Measurements from ENCODE around the gene NDUFS1. TPM values are rescaled to one million over a fixed set of nuclear protein-coding genes. Genes with fewer than 3 reads are reported as not detected.
A peak's percentile ranks its signal among the peaks of the same experiment; 100 is the strongest.
"Not testable (repeated sequence)": the region's sequence is repeated elsewhere in the genome, so short reads cannot be mapped to it uniquely, and the experiment has no call there.

The NDUFS1 gene
- total RNA-seq, 1 experiment from 2014 or later = 79.2 TPM

GRCh38 chr2:206164261-206164862 is 5.1 kb upstream of the NDUFS1 start:
- Mint-ChIP-seq H3K9me3 (ENCODE audit: low read depth, unreplicated experiment) (peaks cover 3% of the 10 kb centered on the region), H3K27ac (ENCODE audit: unreplicated experiment) (no peak overlapping the region), H3K4me3 (ENCODE audit: low read depth, unreplicated experiment) (no peak overlapping the region), H3K4me1 (ENCODE audit: low read depth, unreplicated experiment) (peaks cover 20% of the 10 kb centered on the region), H3K36me3 (ENCODE audit: insufficient read depth, unreplicated experiment) (peaks cover 55% of the 10 kb centered on the region), H3K27me3 (ENCODE audit: unreplicated experiment) (no peaks in the 10 kb centered on the region)
- CTCF ChIA-PET = no interaction called here
- DNase-seq = peak; percentile 50
- peak; percentile 67 for TF ChIP-seq CTCF (IDR thresholded peaks at IDR 0.05; ENCODE audit: unreplicated experiment)
- intact Hi-C loops (cut with micrococcal nuclease; ENCODE audit: unreplicated experiment) = loop anchor here (2.0 to 10.0 kb wide), 2 partner anchors 96 to 390 kb away; no protein-coding TSS in a partner anchor
- no TSS peak for BruUV-seq (replicated peaks)

- Mint-ChIP-seq H3K9me3 (ENCODE audit: low read depth, unreplicated experiment) (peaks cover 3% of the 10 kb centered on the region), H3K27me3 (ENCODE audit: unreplicated experiment) (no peaks in the 10 kb centered on the region), H3K36me3 (ENCODE audit: insufficient read depth, unreplicated experiment) (peaks cover 65% of the 10 kb centered on the region), H3K4me3 (ENCODE audit: low read depth, unreplicated experiment) (peak overlapping the region; percentile 18), H3K4me1 (ENCODE audit: low read depth, unreplicated experiment) (peaks cover 20% of the 10 kb centered on the region), H3K27ac (ENCODE audit: unreplicated experiment) (peak overlapping the region; percentile 63)
- no TSS peak for BruUV-seq (replicated peaks)
- DNase-seq = no peak
- CTCF ChIA-PET = no interaction called here
- TF ChIP-seq CTCF (IDR thresholded peaks at IDR 0.05; ENCODE audit: unreplicated experiment) = no peak
- intact Hi-C loops (cut with micrococcal nuclease; ENCODE audit: unreplicated experiment) = loop anchor here (10.0 kb wide), 1 partner anchor 391 kb away; no protein-coding TSS in a partner anchor
Observed at GRCh38 chr2:206163251-206163880, 4.1 kb upstream of the NDUFS1 start.

DNA sequence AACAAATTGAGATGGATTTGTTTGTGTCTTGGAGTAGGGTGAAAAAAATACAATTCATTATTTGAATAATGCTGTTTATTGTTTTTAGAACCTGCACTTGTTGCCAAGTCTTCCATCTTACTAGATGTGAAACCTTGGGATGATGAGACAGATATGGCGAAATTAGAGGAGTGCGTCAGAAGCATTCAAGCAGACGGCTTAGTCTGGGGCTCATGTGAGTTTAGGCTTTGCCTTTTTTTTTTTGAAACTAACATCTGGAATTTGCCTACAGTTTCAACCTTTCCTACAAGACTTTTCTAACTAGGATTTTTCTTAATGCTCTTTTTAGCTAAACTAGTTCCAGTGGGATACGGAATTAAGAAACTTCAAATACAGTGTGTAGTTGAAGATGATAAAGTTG is 3.2 kb upstream of the NDUFS1 start:
- Mint-ChIP-seq H3K4me3 (ENCODE audit: low read depth, unreplicated experiment) (peak overlapping the region; percentile 18), H3K27ac (ENCODE audit: unreplicated experiment) (peak overlapping the region; percentile 33), H3K4me1 (ENCODE audit: low read depth, unreplicated experiment) (peaks cover 20% of the 10 kb centered on the region), H3K36me3 (ENCODE audit: insufficient read depth, unreplicated experiment) (peaks cover 74% of the 10 kb centered on the region)
- H3K9me3 Mint-ChIP-seq (ENCODE audit: low read depth, unreplicated experiment); BruUV-seq (replicated peaks); DNase-seq; CTCF ChIA-PET; H3K27me3 Mint-ChIP-seq (ENCODE audit: unreplicated experiment): not testable (repeated sequence)
- intact Hi-C loops (cut with micrococcal nuclease; ENCODE audit: unreplicated experiment) = loop anchor here (10.0 kb wide), 1 partner anchor 392 kb away; no protein-coding TSS in a partner anchor

- CTCF ChIA-PET = interaction anchor here (0.5 to 1.5 kb wide), 3 partner anchors 15 to 129 kb away, joined by 3 read pairs; no protein-coding TSS in a partner anchor
- intact Hi-C loops (cut with micrococcal nuclease; ENCODE audit: unreplicated experiment) = loop anchor here (10.0 kb wide), 1 partner anchor 394 kb away; no protein-coding TSS in a partner anchor
- H3K27ac Mint-ChIP-seq (ENCODE audit: unreplicated experiment) = peak overlapping the region; percentile 97
- no peak for TF ChIP-seq CTCF (IDR thresholded peaks at IDR 0.05; ENCODE audit: unreplicated experiment)
- no peaks in the 10 kb centered on the region for H3K27me3 Mint-ChIP-seq (ENCODE audit: unreplicated experiment)
- peak overlapping the region; percentile 78 for H3K4me3 Mint-ChIP-seq (ENCODE audit: low read depth, unreplicated experiment)
- DNase-seq = no peak
- H3K36me3 Mint-ChIP-seq (ENCODE audit: insufficient read depth, unreplicated experiment) = peaks cover 68% of the 10 kb centered on the region
- peaks cover 20% of the 10 kb centered on the region for H3K4me1 Mint-ChIP-seq (ENCODE audit: low read depth, unreplicated experiment)
- no TSS peak for BruUV-seq (replicated peaks)
- no peaks in the 10 kb centered on the region for H3K9me3 Mint-ChIP-seq (ENCODE audit: low read depth, unreplicated experiment)
Observed at GRCh38 chr2:206160807-206161179, 1.5 kb upstream of the NDUFS1 start.
